Panc1 (cell line): ENCODE results near the gene TMEM87A.

Source experiments
- POLR2AphosphoS5 ChIP-seq: IDR thresholded peaks from 2 replicates; pipeline ENCODE4 v1.6.1; 2012; ENCODE audit warnings: mild to moderate bottlenecking, low read depth, low read length, moderate library complexity
- SIN3A ChIP-seq: IDR thresholded peaks from 2 replicates; pipeline ENCODE4 v1.6.1; 2012; ENCODE audit warnings: low read depth, mild to moderate bottlenecking, low read length, moderate library complexity, borderline replicate concordance; ENCODE audit not compliant: insufficient read depth
- TF ChIP-seq, protein P1 (sequence below): fragments of 450-650 bp; IDR thresholded peaks from 2 replicates; pipeline ENCODE4 v1.5.1; 2017; ENCODE audit warnings: mild to moderate bottlenecking
- TF ChIP-seq, protein P2 (sequence below), 2 experiments: IDR thresholded peaks; 2 replicates each; pipeline ENCODE4 v1.6.1; 2011 to 2012; ENCODE audit warnings: low read depth in 2 of 2, control low read depth in 1 of 2, low read length in 1 of 2, mild to moderate bottlenecking in 1 of 2, moderate library complexity in 1 of 2; ENCODE audit not compliant: insufficient read depth in 1 of 2

DNA sequence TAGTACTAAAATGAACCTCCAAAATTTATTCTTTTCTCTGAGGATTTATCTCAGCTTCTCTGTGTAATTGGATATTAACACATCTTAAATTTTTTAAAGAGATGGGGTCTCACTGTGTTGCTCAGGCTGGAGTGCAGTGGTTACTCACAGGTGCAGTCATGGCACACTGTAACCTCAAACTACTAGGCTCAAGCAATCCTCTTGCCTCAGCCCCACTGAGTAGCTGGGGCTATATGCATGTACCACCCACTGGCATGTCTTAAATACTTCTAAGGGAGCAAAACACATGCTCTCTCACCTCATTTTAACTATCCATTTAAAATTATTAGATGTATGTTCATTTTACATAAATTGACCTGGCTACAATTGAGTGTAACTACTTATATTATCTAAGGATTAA lies 11.3 kb upstream of the TMEM87A start:
- TF ChIP-seq, protein P1, sequence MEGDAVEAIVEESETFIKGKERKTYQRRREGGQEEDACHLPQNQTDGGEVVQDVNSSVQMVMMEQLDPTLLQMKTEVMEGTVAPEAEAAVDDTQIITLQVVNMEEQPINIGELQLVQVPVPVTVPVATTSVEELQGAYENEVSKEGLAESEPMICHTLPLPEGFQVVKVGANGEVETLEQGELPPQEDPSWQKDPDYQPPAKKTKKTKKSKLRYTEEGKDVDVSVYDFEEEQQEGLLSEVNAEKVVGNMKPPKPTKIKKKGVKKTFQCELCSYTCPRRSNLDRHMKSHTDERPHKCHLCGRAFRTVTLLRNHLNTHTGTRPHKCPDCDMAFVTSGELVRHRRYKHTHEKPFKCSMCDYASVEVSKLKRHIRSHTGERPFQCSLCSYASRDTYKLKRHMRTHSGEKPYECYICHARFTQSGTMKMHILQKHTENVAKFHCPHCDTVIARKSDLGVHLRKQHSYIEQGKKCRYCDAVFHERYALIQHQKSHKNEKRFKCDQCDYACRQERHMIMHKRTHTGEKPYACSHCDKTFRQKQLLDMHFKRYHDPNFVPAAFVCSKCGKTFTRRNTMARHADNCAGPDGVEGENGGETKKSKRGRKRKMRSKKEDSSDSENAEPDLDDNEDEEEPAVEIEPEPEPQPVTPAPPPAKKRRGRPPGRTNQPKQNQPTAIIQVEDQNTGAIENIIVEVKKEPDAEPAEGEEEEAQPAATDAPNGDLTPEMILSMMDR: no peak
- TF ChIP-seq, protein P2, sequence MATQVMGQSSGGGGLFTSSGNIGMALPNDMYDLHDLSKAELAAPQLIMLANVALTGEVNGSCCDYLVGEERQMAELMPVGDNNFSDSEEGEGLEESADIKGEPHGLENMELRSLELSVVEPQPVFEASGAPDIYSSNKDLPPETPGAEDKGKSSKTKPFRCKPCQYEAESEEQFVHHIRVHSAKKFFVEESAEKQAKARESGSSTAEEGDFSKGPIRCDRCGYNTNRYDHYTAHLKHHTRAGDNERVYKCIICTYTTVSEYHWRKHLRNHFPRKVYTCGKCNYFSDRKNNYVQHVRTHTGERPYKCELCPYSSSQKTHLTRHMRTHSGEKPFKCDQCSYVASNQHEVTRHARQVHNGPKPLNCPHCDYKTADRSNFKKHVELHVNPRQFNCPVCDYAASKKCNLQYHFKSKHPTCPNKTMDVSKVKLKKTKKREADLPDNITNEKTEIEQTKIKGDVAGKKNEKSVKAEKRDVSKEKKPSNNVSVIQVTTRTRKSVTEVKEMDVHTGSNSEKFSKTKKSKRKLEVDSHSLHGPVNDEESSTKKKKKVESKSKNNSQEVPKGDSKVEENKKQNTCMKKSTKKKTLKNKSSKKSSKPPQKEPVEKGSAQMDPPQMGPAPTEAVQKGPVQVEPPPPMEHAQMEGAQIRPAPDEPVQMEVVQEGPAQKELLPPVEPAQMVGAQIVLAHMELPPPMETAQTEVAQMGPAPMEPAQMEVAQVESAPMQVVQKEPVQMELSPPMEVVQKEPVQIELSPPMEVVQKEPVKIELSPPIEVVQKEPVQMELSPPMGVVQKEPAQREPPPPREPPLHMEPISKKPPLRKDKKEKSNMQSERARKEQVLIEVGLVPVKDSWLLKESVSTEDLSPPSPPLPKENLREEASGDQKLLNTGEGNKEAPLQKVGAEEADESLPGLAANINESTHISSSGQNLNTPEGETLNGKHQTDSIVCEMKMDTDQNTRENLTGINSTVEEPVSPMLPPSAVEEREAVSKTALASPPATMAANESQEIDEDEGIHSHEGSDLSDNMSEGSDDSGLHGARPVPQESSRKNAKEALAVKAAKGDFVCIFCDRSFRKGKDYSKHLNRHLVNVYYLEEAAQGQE (IDR thresholded peaks at IDR 0.05; ENCODE audit: insufficient read depth in 1 of 2, low read depth in 2 of 2, low read length in 1 of 2): no peak
- no peak for TF ChIP-seq POLR2AphosphoS5
- TF ChIP-seq SIN3A: no peak
